HepG2 (cell line): ENCODE measurements around the gene GYS1. TPM values are rescaled to one million over a fixed set of nuclear protein-coding genes. Genes with fewer than 3 reads are reported as not detected.

Experiments
- CEBPB ChIP-seq: IDR thresholded peaks from 2 replicates; pipeline ENCODE4 v1.6.1; 2011; ENCODE audit warnings: low read depth, low read length, improper control_type of control experiment, borderline replicate concordance
- GLMP ChIP-seq: sonication (generic); formaldehyde crosslinking; IDR thresholded peaks from 2 replicates; pipeline ENCODE4 v1.9.0; 2021; ENCODE audit warnings: missing genetic modification reagents, mild to moderate bottlenecking, borderline replicate concordance
- HNRNPLL ChIP-seq: fragments of 200-400 bp; formaldehyde crosslinking; IDR thresholded peaks from 2 replicates; pipeline ENCODE4 v1.6.1; 2017; ENCODE audit warnings: mild to moderate bottlenecking, low read depth, low read length; ENCODE audit not compliant: poor library complexity, severe bottlenecking
- NRL ChIP-seq: sonication (generic); formaldehyde crosslinking; IDR thresholded peaks from 2 replicates; pipeline ENCODE4 v1.5.0; 2020; ENCODE audit warnings: missing genetic modification reagents, mild to moderate bottlenecking, moderate library complexity, borderline replicate concordance
- POLR2AphosphoS5 ChIP-seq: IDR thresholded peaks from 2 replicates; pipeline ENCODE4 v1.6.1; 2012; ENCODE audit warnings: low read depth, low read length
- SP5 ChIP-seq: IDR thresholded peaks from 2 replicates; pipeline ENCODE4 v1.6.1; 2016; ENCODE audit warnings: low read depth, borderline replicate concordance
- TOPORS ChIP-seq: sonication (generic); formaldehyde crosslinking; IDR thresholded peaks from 2 replicates; pipeline ENCODE4 v1.8.0; 2023; ENCODE audit warnings: mild to moderate bottlenecking, missing genetic modification reagents
- ZBTB20 ChIP-seq: sonication (generic); formaldehyde crosslinking; IDR thresholded peaks from 2 replicates; pipeline ENCODE4 v1.8.1; 2023; ENCODE audit warnings: missing genetic modification reagents, low read depth, mild to moderate bottlenecking, borderline replicate concordance
- ZFP82 ChIP-seq: sonication (generic); formaldehyde crosslinking; IDR thresholded peaks from 2 replicates; pipeline ENCODE4 v1.5.1; 2020; ENCODE audit warnings: mild to moderate bottlenecking, missing genetic modification reagents, borderline replicate concordance
- ZNF142 ChIP-seq: sonication (generic); formaldehyde crosslinking; IDR thresholded peaks from 2 replicates; pipeline ENCODE4 v1.4.0; 2020; ENCODE audit warnings: missing genetic modification reagents
- ZNF383 ChIP-seq: sonication (generic); formaldehyde crosslinking; IDR thresholded peaks from 2 replicates; pipeline ENCODE4 v1.4.0; 2020; ENCODE audit warnings: missing genetic modification reagents, mild to moderate bottlenecking, borderline replicate concordance
- ZNF574 ChIP-seq: sonication (generic); formaldehyde crosslinking; IDR thresholded peaks from 2 replicates; pipeline ENCODE4 v1.4.0; 2020; ENCODE audit warnings: missing genetic modification reagents
- ZNF639 ChIP-seq: conservative IDR thresholded peaks from 2 replicates; pipeline ENCODE4 v1.6.1; 2018; ENCODE audit warnings: missing genetic modification reagents
- polyA plus RNA-seq, 8 experiments: library from polyadenylated mRNA; depleted of rRNA in 3 of 8; stranded (reverse) in 7 of 8; unstranded in 1 of 8; fragments of >200 nt; fragmentation: Illumina TruSeq in 4 of 8; extraction: Trizol in 4 of 8; gene quantifications; 2 replicates each; pipeline versions ENCODE4 v1.2.1 to v1.2.3, GENCODE V29; 2011 to 2016; ENCODE audit warnings: low read depth in 4 of 8, missing spikeins in 1 of 8, mixed read lengths in 1 of 8; ENCODE audit not compliant: insufficient read depth in 1 of 8
- total RNA-seq, 5 experiments: library from RNA; depleted of rRNA; stranded (reverse); fragments of >200 nt; fragmentation: Illumina TruSeq; extraction: Trizol; gene quantifications; 2 replicates each; pipeline ENCODE4 v1.2.3, GENCODE V29; 2016; ENCODE audit warnings: low read depth in 1 of 5

The GYS1 gene
- total and polyA plus RNA-seq, 2 of the 13 experiments (the other 11 are each of a cell fraction or from before 2014, with no cell fraction given): 18.4 to 42.1 TPM

- no peak for TF ChIP-seq ZNF142 (CRISPR knock-in tag)
- TF ChIP-seq ZNF639 (CRISPR knock-in tag): no peak; the same call in 1 of the 2 replicates
- 0 out of 2 replicates have a peak, but pooled peaks have one; percentile 61 for TF ChIP-seq ZFP82 (CRISPR knock-in tag)
- peak; percentile 88 for TF ChIP-seq CEBPB
- TF ChIP-seq ZBTB20 (CRISPR knock-in tag): 0 out of 2 replicates have a peak, but pooled peaks have one; percentile 13
- peak; percentile 66; the same call in 1 of the 2 replicates for TF ChIP-seq SP5 (CRISPR knock-in tag)
- TF ChIP-seq POLR2AphosphoS5: peak; percentile 96
- peak; percentile 80 for TF ChIP-seq HNRNPLL
- peak; percentile 48; the same call in 1 of the 2 replicates for TF ChIP-seq NRL (CRISPR knock-in tag)
- TF ChIP-seq ZNF383 (CRISPR knock-in tag): no peak
- TF ChIP-seq TOPORS (CRISPR knock-in tag): no peak
- TF ChIP-seq ZNF574 (CRISPR knock-in tag): peak; percentile 98
- no peak for TF ChIP-seq GLMP (CRISPR knock-in tag)
Observed at GRCh38 chr19:48993175-48994034, at the start of gene GYS1, which contains the start of gene RUVBL2 (continued).
